ENCODE data around the gene PARD3B.
A peak's percentile ranks its signal among the peaks of the same experiment; 100 is the strongest.

PARD3B gene

DNA sequence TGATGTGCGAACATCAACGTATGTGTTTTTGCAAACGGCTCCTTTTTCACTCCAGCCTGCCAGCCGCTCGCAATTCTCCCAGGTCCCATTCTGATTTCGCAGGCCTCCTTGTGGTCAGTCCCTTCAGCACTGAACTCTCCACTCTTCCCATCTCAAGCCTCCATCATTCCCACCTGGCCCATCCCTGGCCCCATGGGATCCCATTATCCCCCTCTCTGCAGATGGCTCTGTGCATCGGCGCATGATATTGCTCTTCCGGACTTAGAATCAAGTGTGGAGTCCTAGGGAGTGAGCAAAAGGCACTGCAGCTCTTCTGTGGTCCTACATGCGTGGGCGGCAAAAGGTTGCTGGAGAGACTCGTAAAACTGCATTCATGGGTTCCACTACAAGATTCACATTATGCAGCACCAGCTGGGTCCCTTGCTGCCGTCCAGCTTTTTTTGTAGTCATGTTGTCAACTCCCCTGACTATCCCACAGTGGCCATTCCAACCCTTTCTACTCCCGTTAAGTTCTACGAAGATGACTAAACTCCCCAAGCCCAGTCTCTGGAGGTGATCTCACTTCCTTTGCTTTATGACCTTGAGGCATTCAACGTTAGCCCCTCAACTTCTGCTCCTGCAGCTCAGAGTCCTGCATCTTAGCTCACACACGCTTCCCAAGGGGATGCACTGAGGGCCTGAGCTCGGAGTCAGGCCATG, 1011.7 kb downstream of the PARD3B start:
- no peak for DNase-seq

DNA sequence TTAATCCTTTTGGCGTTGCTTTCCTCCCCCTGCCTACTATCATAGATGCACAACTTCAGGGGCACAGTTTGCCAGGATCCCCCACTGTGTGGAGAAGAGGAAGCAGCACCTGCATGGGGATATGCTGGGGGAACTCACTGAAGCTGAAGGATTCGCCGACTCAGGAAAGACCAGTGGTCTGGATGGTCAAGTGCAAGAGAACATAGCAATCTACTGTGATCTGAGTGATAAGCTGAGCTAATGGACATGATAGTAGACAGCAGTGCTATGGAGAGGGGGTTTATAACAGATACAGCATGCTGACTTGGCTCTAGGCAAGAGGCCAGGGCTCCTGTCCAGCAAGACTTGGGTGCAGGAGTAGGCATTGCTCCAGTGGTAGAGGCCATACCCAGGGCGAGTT, 1012.6 kb downstream of the PARD3B start:
- DNase-seq: no peak

DNA sequence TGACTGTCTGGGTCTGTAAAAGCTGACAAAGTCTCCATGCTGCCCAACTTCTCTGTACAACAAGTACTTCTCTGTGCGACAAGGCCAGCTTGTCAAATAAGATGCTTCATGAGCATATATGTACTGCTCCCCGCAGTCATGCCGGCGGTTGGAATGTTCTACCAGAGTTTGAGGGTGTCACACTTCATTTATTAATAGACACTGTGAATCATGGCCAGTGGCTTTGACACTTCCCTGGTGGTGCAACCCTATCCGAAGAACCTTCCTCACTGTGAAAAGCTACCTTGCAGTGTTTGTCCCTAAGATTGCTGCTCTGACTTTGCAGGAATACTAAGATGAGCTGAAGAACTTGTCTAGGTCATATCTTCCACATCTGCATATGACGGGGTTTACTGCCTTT, 1016.2 kb downstream of the PARD3B start:
- no peak for DNase-seq

DNA sequence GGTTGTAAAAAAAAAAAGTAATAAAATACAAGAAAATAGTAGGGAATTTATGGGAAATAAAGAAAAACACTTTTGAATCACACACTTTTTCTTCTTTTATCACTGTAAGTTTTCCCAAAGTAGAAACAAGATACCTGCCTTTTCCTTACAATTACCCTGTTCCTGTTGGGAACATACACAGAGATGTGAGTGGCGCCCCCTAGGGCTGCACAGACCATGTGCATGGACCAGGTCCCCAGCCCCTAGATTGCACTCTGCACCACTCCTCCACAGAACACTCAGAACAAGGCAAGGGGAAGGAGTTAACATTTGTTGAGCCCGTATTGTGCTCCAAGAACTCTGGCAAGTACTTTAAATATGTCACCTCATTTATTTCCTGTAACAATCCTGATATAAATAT, 1018.4 kb downstream of the PARD3B start:
- no peak for DNase-seq

DNA sequence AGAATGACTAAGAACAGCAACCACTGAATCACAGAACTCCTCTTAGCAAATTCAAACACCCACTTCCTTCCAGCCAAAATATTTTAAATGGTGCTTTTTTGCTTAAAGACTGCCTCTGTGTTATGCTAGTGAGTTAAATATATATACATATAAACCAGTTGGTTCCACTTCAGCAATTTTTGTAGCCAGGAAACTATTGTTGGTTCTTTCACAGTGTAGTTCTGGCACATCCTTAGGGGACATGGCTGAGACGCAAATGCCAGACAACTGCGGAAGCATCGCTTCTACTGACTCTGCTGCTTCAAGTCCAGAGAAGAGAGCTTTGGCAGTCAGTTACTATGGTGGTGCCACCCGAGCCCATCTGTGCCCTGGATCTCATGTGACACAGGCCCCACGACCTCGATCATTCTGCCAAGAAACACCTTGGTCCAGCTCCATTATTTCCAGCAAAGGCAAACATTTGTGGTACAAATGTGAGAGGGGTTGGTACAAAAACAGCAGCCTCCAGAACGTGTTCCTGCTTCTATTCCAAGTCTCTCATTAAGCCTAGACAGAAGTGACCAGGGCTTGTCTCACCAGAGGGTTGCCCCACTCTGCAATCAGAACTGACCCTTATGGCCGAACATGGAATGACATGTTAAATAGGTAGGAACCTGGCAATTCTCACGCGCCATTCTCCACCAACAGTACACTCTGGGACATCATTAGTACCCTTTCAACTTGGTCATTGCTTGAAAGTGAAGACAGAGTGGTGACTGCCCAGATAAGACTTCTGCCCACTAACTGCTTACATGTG, 1019.3 kb downstream of the PARD3B start:
- DNase-seq: no peak

- DNase-seq: no peak
Measured at GRCh38 chr2:205565142-205565522, 1019.9 kb downstream of the PARD3B start.

DNA sequence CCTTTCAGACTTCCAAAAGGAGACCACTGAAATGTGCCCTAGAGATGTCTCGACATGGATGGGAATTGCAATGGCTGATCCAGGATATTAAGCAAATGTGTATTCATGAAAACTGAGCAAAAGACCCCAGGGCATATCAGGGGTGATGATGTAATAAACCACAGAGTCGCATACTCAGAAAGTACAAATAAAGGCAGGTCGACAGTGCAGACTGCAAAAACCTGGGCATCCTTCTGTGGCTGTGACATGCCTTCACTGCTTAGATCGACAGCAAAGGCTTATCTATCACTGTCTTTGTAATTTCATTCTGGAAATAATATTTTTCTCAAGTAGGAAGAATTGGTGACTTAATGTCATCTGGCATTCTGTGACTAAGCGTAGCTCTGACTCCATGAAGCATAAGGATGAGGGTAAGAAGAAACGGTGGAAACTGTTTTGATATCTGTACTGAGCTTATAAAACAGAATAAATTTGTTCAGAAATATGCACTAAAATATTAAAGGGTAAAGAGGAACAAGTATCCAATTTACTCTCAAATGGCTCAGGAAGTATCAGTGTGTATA, 1021.4 kb downstream of the PARD3B start:
- no peak for DNase-seq

DNA sequence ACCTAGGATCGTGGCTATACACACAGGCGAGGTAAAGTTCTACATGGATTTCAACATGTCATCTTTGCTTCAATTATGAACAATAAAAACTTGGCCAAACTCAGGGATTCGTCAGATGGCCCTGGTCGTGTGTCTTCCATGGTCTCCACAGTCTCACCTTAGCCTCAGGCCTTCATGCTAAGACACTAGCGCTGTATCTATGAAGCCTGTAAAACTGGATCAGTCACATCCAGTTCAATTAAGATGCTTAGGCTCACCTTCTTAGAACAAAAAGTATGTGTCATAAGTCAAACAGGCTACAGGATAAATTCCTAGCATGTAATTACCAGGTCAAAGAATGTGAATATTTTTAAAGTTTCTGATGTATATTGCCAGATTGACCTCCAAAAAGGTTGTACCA, 1023.3 kb downstream of the PARD3B start:
- no peak for DNase-seq

GRCh38 chr2:205570648-205571047, 1025.4 kb downstream of the PARD3B start:
- DNase-seq: no peak

GRCh38 chr2:205571360-205571959, 1026.2 kb downstream of the PARD3B start:
- peak; percentile 14 for DNase-seq

GRCh38 chr2:205574001-205574400, 1028.7 kb downstream of the PARD3B start:
- DNase-seq: no peak

DNA sequence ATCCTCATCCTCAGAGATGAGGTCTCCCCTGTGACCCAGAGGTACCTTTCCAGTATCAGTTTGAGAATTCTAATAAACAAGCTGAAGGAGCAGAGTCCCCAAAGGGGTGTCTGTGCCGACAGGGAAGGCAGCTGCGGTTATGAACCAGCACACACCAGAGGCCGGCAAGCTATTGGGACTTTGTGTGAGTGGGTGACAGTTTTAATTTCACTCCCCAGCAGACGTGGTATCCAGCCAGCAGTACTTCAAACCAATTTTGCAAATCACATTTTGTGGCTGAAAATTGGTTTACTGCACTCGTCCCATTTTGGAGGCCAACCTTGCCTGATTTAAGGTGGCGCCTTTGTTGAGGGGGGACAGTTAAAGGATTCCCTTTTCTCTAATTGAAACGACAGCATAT, 1034.1 kb downstream of the PARD3B start:
- DNase-seq: no peak

DNA sequence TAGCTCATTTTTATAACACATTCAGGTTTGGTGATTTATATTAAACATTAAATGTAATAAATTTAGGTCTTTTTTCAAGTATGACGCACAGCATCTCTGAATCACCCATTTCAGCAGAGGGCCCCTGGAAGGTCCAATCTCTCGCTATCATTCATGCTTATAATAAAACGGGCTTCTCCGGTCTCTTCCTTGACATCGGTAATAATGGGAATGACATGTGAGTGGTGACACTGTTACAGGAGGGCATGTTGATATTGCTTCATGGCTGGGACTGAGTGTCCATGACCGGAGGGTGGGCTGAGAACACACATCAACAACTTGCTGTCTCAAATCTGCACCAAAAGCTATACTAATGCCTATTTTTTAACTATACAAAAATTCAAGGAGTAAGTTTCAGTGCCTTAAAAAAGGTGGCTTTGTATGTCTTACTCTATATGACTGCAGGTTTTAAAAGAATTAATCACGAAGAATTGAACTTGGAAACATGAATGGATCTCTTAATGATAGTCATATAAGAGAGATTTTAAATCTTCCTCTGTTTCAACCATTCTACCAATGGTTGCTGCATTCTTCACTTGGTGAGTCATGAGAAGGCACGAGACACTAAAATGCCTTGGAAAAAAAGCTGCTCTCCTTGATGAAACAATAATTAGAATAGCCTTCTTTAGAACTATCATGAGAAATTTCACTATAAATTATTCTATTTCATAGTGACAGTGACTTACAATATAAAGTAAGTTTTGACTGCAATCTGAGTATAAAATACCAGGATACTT, 1035.1 kb downstream of the PARD3B start:
- DNase-seq: no peak

GRCh38 chr2:205582366-205582765, 1037.1 kb downstream of the PARD3B start:
- no peak for DNase-seq

DNA sequence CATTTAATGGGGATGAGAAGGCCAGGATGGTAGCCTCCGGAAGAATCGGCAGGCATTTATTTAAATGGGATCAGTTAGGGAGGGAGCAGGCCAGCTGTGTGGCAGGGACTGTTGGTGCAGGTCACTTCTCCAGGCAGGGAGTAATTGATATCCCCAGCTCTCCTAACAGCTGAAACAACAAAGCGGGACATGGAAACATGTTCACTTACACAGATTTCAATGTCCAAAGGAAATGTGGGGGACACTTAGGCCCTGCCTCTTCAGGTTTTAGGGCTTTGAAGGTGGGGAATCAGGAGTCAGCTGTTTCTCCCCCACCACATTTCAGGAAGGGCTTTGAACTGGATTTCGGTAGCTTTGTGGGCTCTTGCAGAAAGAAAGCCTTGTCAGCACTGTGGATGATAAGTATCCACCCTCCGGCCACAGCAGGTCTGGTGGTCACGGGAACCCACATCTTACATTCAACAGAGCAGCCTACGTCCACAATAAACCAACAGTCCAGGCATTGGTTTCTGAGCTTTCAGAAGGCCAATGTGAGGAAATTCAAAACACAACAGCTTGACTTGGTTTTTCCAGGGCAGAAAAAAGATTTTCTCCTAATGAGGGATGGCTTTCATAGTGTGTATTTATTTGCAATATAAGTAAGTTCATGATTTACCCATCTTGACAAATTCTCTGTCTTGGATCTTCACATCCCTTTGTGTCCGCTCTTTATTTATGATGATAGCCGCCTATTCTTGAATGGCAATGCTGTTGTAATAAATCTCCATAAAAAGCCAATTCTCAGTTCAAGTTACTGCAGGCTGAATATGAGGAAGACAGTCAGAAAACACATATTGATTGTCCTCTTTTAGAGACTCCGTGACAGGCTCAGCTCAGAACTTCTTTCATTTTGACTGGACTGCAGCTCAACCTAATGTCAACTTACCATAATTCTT, 1040.4 kb downstream of the PARD3B start:
- no peak for DNase-seq

GRCh38 chr2:205586626-205587025, 1041.4 kb downstream of the PARD3B start:
- no peak for DNase-seq

DNA sequence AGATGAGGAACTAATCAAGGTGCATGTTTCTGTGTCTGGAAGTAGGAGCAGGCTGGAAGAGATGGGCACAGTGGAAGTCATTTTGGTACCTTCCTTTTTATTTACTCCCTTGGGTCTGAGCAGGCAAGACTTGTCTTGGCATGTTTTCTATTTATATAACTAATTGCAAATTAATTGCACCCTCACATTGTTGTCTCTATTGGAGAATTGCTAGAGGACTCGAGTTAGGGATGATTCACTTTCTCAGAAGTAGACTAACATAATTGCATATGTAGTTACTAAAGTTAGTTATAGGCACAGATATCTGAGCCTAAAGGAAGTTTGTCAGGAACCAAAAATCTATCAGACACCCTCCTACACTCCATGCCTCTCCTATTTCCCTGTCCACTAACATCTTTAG, 1044.2 kb downstream of the PARD3B start:
- DNase-seq: no peak

DNA sequence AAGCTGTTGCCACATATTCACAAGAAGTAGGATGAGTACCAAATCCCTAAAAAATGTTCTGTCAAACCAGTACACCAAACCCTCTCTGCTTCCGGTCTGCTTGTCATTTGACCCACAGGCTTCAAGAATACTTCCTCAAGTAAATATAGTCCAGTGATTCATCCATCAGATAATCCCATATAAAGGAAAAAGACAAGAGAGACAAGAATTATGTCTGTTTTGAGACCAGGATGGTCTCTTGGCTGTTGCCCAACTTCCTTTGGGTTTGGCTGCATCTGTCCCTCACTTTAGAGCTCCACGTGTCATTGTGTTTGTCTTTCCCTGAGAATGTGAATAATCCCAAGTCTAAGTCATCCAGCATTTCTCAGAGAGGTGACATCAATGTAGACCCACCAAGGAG, 1045.5 kb downstream of the PARD3B start:
- peak; percentile 24 for DNase-seq

GRCh38 chr2:205593891-205594290, 1048.6 kb downstream of the PARD3B start:
- no peak for DNase-seq

DNA sequence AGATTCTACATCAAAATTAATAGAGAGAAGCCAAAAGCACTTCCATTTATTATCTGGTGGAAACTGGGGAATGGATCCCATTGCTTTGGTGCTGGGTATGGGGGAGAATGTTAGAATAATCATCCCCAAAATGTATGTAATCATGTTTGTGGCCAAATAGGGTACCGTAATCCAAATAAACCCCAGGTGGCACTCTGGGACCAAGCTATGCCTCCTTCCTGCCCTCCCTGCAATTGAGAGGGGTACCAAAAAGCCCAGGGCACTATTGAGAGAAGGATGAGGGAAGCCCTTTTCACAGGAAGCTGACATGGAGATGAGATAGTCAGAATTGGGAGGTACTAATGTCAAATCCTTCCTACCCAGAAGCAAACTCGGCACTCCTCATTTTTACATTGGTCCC, 1051.3 kb downstream of the PARD3B start:
- DNase-seq: no peak

GRCh38 chr2:205605638-205606304, 1060.5 kb downstream of the PARD3B start:
- no peak for DNase-seq

Data from NCI-H1694 treated with DMSO at 0.1 percent for 48 hours (cell line).